Measurements from ENCODE around the gene TMEM202.

DNA sequence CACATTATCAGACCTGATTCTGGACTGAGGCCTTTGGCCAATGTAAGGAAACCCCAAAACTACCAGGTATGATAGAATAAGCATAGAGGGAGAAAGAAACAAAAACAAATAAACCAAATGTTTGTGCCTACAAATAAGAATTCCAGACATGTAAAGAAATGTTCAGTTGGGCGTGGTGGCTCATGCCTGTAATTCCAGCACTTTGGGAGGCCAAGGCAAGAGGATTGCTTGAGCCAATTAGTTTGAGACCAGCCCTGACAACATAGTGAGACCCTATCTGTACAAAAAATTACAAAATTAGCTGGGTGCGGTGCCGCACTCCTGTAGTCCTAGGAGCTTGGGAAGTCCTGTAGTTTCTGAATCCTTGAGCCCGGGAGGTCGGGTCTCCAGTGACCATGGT is 13.0 kb downstream of the TMEM202 start:
- no peak for TF ChIP-seq POLR2A (IDR thresholded peaks at IDR 0.05; ENCODE audit: low read depth, low read length)
- TF ChIP-seq CEBPB (IDR thresholded peaks at IDR 0.05; ENCODE audit: low read depth, low read length): no peak
- TF ChIP-seq, protein P1, sequence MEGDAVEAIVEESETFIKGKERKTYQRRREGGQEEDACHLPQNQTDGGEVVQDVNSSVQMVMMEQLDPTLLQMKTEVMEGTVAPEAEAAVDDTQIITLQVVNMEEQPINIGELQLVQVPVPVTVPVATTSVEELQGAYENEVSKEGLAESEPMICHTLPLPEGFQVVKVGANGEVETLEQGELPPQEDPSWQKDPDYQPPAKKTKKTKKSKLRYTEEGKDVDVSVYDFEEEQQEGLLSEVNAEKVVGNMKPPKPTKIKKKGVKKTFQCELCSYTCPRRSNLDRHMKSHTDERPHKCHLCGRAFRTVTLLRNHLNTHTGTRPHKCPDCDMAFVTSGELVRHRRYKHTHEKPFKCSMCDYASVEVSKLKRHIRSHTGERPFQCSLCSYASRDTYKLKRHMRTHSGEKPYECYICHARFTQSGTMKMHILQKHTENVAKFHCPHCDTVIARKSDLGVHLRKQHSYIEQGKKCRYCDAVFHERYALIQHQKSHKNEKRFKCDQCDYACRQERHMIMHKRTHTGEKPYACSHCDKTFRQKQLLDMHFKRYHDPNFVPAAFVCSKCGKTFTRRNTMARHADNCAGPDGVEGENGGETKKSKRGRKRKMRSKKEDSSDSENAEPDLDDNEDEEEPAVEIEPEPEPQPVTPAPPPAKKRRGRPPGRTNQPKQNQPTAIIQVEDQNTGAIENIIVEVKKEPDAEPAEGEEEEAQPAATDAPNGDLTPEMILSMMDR (conservative IDR thresholded peaks at IDR 0.05; ENCODE audit: low read depth, low read length): no peak
- TF ChIP-seq RFX5 (IDR thresholded peaks at IDR 0.05; ENCODE audit: low read depth, low read length): no peak
